Left ventricle myocardium inferior (tissue), 1 donor: ENCODE measurements around the gene RIMOC1. TPM values are rescaled to one million over a fixed set of nuclear protein-coding genes. Genes with fewer than 3 reads are reported as not detected.
"Not testable (repeated sequence)": the region's sequence is repeated elsewhere in the genome, so short reads cannot be mapped to it uniquely, and the experiment has no call there.

Experiments used
- DNase-seq: peaks from one replicate; pipeline ENCODE4 v3.0.0-alpha.2; 2020
- H3K27ac ChIP-seq: fragments of 200-600 bp; replicated peaks from 2 replicates; pipeline ENCODE4 v1.8.0; 2021
- H3K27me3 ChIP-seq: fragments of 200-600 bp; 2 replicates; pipeline ENCODE4 v1.8.0; 2021; ENCODE audit warnings: low read depth
- H3K36me3 ChIP-seq: fragments of 200-600 bp; 2 replicates; pipeline ENCODE4 v1.8.0; 2021
- H3K4me1 ChIP-seq: fragments of 200-600 bp; 2 replicates; pipeline ENCODE4 v1.8.0; 2021
- H3K4me3 ChIP-seq: fragments of 200-600 bp; 2 replicates; pipeline ENCODE4 v1.8.0; 2021; ENCODE audit warnings: mild to moderate bottlenecking, moderate library complexity
- H3K9me3 ChIP-seq: fragments of 200-600 bp; replicated peaks from 2 replicates; pipeline ENCODE4 v1.8.0; 2021
- intact Hi-C: fragments of 100-400 bp; cut with micrococcal nuclease; formaldehyde crosslinking; loops from one replicate; pipeline ENCODE4 v1.11.0; 2022
- total RNA-seq: library from RNA; stranded (reverse); fragmentation: NEBNext Ultra II Directional; extraction: Animal tissue kit (Norgen Biotek cat#: 25700); gene quantifications from one replicate; pipeline ENCODE4 v1.2.1, GENCODE V29; 2021
- TF ChIP-seq, protein P1 (sequence below): fragments of 200-600 bp; IDR thresholded peaks from 2 replicates; pipeline ENCODE4 v1.8.0; 2021; ENCODE audit warnings: antibody characterized with exemption, mild to moderate bottlenecking, borderline replicate concordance
- donor health status: DM: no; HTN: yes; CAD: no; lungs with severe emphysema.

The RIMOC1 gene
- total RNA-seq, 1 donor from 2014 or later, result 15.3 TPM

GRCh38 chr5:41935544-41935943 is 31.4 kb downstream of the RIMOC1 start:
- intact Hi-C loops, result no loop called here
- no peaks in the 10 kb centered on the region for H3K4me1 ChIP-seq
- TF ChIP-seq, protein P1, sequence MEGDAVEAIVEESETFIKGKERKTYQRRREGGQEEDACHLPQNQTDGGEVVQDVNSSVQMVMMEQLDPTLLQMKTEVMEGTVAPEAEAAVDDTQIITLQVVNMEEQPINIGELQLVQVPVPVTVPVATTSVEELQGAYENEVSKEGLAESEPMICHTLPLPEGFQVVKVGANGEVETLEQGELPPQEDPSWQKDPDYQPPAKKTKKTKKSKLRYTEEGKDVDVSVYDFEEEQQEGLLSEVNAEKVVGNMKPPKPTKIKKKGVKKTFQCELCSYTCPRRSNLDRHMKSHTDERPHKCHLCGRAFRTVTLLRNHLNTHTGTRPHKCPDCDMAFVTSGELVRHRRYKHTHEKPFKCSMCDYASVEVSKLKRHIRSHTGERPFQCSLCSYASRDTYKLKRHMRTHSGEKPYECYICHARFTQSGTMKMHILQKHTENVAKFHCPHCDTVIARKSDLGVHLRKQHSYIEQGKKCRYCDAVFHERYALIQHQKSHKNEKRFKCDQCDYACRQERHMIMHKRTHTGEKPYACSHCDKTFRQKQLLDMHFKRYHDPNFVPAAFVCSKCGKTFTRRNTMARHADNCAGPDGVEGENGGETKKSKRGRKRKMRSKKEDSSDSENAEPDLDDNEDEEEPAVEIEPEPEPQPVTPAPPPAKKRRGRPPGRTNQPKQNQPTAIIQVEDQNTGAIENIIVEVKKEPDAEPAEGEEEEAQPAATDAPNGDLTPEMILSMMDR, result no peak
- no peaks in the 10 kb centered on the region for H3K9me3 ChIP-seq
- H3K4me3 ChIP-seq, result no peak overlapping the region
- peaks cover 51% of the 10 kb centered on the region for H3K36me3 ChIP-seq
- no peaks in the 10 kb centered on the region for H3K27me3 ChIP-seq
- H3K27ac ChIP-seq, result no peak overlapping the region
- DNase-seq, result no peak

- Histone ChIP-seq H3K4me3 (no peak overlapping the region), H3K27ac (no peak overlapping the region), H3K27me3 (no peaks in the 10 kb centered on the region), H3K36me3 (peaks cover 12% of the 10 kb centered on the region), H3K4me1 (no peaks in the 10 kb centered on the region), H3K9me3 (no peaks in the 10 kb centered on the region)
- intact Hi-C loops, result no loop called here
- DNase-seq, result no peak
- TF ChIP-seq, protein P1, result no peak
Observed at GRCh38 chr5:41940641-41941040, 36.5 kb downstream of the RIMOC1 start.

DNA sequence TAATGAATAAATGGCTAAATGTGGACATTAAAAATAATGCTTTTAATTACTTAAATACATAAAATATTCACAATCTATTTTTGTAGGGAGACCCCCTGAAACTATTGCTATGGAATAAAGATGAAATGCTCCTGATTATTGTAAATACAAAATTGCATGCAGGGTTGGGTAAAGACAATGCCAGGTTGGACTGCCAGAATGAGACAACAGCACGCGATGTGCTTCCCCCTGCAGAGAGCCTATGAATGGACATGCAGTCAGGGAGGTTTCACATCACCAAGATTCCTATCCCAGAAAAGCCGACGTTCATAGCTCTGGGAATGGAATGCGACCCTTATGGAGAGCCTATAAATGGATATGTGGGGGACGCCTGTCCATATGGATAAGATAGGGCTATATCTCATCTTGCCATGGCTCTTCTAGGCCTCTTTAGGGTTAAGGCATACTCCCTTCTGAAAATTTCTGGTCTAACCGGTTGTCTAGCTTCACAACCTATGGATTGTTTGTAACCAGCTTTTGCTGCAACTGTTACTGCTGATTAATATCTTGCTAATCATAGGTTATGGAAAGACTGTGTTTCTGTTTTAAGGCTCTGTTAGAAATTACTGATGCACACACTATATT is 41.3 kb downstream of the RIMOC1 start:
- H3K36me3 ChIP-seq, intact Hi-C loops, H3K27ac ChIP-seq, H3K4me1 ChIP-seq, H3K27me3 ChIP-seq, DNase-seq, H3K4me3 ChIP-seq: not testable (repeated sequence)
- peaks cover 18% of the 10 kb centered on the region for H3K9me3 ChIP-seq

GRCh38 chr5:41951224-41951623 is 47.1 kb downstream of the RIMOC1 start:
- Histone ChIP-seq H3K9me3 (peaks cover 31% of the 10 kb centered on the region), H3K4me1 (no peaks in the 10 kb centered on the region), H3K4me3 (no peak overlapping the region), H3K36me3 (no peaks in the 10 kb centered on the region), H3K27ac (no peak overlapping the region), H3K27me3 (no peaks in the 10 kb centered on the region)
- intact Hi-C loops, result no loop called here
- TF ChIP-seq, protein P1, result no peak
- DNase-seq, result no peak

Other genes starting within 250 kb of the RIMOC1 start
- gene OXCT1, start 33.9 kb upstream of the RIMOC1 start, total RNA-seq, result 234 TPM
- gene FBXO4, start 20.9 kb downstream of the RIMOC1 start, total RNA-seq, result 4.3 TPM